Spleen (tissue), 7 donors: ENCODE data around the gene DPP3.
"Not testable (repeated sequence)": the region's sequence is repeated elsewhere in the genome, so short reads cannot be mapped to it uniquely, and the experiment has no call there.

Experiments
- POLR2A ChIP-seq, 3 donors: fragments of 450-650 bp; IDR thresholded peaks; one replicate each; pipeline ENCODE4 v1.5.1; 2017; ENCODE audit warnings: antibody characterized with exemption in 3 of 3, mild to moderate bottlenecking in 1 of 3
- TF ChIP-seq, protein P1 (sequence below), 11 experiments: fragments of 200-600 bp in 7 of 11; fragments of 450-650 bp in 4 of 11; sonication (generic) in 4 of 11; IDR thresholded peaks in 8 of 11; conservative IDR thresholded peaks in 3 of 11; 1 replicate in 7 of 11; 2 replicates in 4 of 11; pipeline versions ENCODE4 v1.4.0 to v1.8.0; 2016 to 2021; ENCODE audit warnings: antibody characterized with exemption in 11 of 11, inconsistent platforms in 4 of 11, mild to moderate bottlenecking in 1 of 11
- donor health status: DM: no; HTN: no; CAD: no; lungs with moderate emphysema.
- donor health status: DM: no; HTN: no; CAD: no.
- donor health status: DM: no; HTN: no; CAD: no.

DNA sequence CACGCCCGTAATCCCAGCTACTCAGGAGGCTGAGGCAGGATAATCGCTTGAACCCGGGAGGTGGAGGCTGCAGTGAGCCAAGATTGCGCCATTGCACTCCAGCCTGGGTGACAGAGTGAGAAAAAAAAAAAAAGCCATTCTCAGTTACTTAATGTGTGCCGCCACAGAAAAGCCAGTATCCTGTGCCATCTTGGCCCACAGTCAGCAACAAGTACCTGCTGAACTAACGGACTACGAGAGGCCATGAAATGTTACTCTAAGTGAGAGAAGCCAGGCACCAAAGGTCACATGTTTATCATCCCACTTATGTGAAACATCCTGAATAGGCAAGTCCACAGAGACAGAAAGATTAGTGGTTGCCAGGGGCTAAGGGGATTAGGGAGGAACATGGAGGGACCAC, 60.4 kb downstream of the DPP3 start:
- TF ChIP-seq, protein P1, sequence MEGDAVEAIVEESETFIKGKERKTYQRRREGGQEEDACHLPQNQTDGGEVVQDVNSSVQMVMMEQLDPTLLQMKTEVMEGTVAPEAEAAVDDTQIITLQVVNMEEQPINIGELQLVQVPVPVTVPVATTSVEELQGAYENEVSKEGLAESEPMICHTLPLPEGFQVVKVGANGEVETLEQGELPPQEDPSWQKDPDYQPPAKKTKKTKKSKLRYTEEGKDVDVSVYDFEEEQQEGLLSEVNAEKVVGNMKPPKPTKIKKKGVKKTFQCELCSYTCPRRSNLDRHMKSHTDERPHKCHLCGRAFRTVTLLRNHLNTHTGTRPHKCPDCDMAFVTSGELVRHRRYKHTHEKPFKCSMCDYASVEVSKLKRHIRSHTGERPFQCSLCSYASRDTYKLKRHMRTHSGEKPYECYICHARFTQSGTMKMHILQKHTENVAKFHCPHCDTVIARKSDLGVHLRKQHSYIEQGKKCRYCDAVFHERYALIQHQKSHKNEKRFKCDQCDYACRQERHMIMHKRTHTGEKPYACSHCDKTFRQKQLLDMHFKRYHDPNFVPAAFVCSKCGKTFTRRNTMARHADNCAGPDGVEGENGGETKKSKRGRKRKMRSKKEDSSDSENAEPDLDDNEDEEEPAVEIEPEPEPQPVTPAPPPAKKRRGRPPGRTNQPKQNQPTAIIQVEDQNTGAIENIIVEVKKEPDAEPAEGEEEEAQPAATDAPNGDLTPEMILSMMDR (IDR thresholded peaks at IDR 0.05 in 8 of 11, conservative IDR thresholded peaks at IDR 0.05 in 3 of 11): not testable (repeated sequence)
- TF ChIP-seq POLR2A (IDR thresholded peaks at IDR 0.05): not testable (repeated sequence)
